Measurements from ENCODE around the gene COX8C.

The COX8C gene

GRCh38 chr14:93346926-93347721 is at the start of gene COX8C:
COX8C (plus strand) TSS chr14:93347182; CDS start chr14:93347269, 87 bp downstream.
- no peak for DNase-seq (ENCODE audit: low read depth in 2 of 3, low spot score in 2 of 3)

- no peak for DNase-seq (ENCODE audit: low read depth in 2 of 3, low spot score in 2 of 3)
Measured at GRCh38 chr14:93299416-93299815, 47.6 kb upstream of the COX8C start.

- no peak for DNase-seq (ENCODE audit: low read depth in 2 of 3, low spot score in 2 of 3)
Measured at GRCh38 chr14:93299866-93300265, 47.1 kb upstream of the COX8C start.

GRCh38 chr14:93301821-93302447 is 45.0 kb upstream of the COX8C start:
- DNase-seq (ENCODE audit: low read depth in 2 of 3, low spot score in 2 of 3), result no peak

- DNase-seq (ENCODE audit: low read depth in 2 of 3, low spot score in 2 of 3), result no peak
Measured at GRCh38 chr14:93302688-93303581, 44.0 kb upstream of the COX8C start.

GRCh38 chr14:93303659-93304058 is 43.3 kb upstream of the COX8C start:
- DNase-seq (ENCODE audit: low read depth in 2 of 3, low spot score in 2 of 3), result no peak

- no peak for DNase-seq (ENCODE audit: low read depth in 2 of 3, low spot score in 2 of 3)
Measured at GRCh38 chr14:93304771-93305170, 42.2 kb upstream of the COX8C start.

- DNase-seq (ENCODE audit: low read depth in 2 of 3, low spot score in 2 of 3), result no peak
Measured at GRCh38 chr14:93305725-93306418, 41.1 kb upstream of the COX8C start.

- DNase-seq (ENCODE audit: low read depth in 2 of 3, low spot score in 2 of 3), result no peak
Measured at GRCh38 chr14:93306812-93307211, 40.2 kb upstream of the COX8C start.

- DNase-seq (ENCODE audit: low read depth in 2 of 3, low spot score in 2 of 3), result no peak
Measured at GRCh38 chr14:93308686-93309345, 38.2 kb upstream of the COX8C start.

- no peak for DNase-seq (ENCODE audit: low read depth in 2 of 3, low spot score in 2 of 3)
Measured at GRCh38 chr14:93309427-93309966, 37.5 kb upstream of the COX8C start.

- no peak for DNase-seq (ENCODE audit: low read depth in 2 of 3, low spot score in 2 of 3)
Measured at GRCh38 chr14:93311082-93311481, 35.9 kb upstream of the COX8C start.

- DNase-seq (ENCODE audit: low read depth in 2 of 3, low spot score in 2 of 3), result no peak
Measured at GRCh38 chr14:93315575-93315974, 31.4 kb upstream of the COX8C start.

GRCh38 chr14:93316716-93317115 is 30.3 kb upstream of the COX8C start:
- no peak for DNase-seq (ENCODE audit: low read depth in 2 of 3, low spot score in 2 of 3)

GRCh38 chr14:93317210-93317874 is 29.6 kb upstream of the COX8C start:
- DNase-seq (ENCODE audit: low read depth in 2 of 3, low spot score in 2 of 3), result no peak

GRCh38 chr14:93317875-93318807 is 28.8 kb upstream of the COX8C start:
- DNase-seq (ENCODE audit: low read depth in 2 of 3, low spot score in 2 of 3), result no peak

GRCh38 chr14:93318927-93319326 is 28.1 kb upstream of the COX8C start:
- no peak for DNase-seq (ENCODE audit: low read depth in 2 of 3, low spot score in 2 of 3)

GRCh38 chr14:93319494-93319893 is 27.5 kb upstream of the COX8C start:
- DNase-seq (ENCODE audit: low read depth in 2 of 3, low spot score in 2 of 3), result no peak

- no peak for DNase-seq (ENCODE audit: low read depth in 2 of 3, low spot score in 2 of 3)
Measured at GRCh38 chr14:93319958-93320357, 27.0 kb upstream of the COX8C start.
